ENCODE measurements around the gene FIBCD1. TPM values are rescaled to one million over a fixed set of nuclear protein-coding genes. Genes with fewer than 3 reads are reported as not detected.
A peak's percentile ranks its signal among the peaks of the same experiment; 100 is the strongest.

FIBCD1 gene
- polyA plus RNA-seq, 1 of the 3 experiments (the other 2 are of a cell fraction) = 1.3 TPM

GRCh38 chr9:130887494-130888144 lies 51.4 kb downstream of the FIBCD1 start:
- no peak overlapping the region for H3K9ac ChIP-seq
- DNase-seq = no peak
- no peak overlapping the region for H3K27ac ChIP-seq (ENCODE audit: low read depth in 2 of 2, low read length in 1 of 2)
- no peaks in the 10 kb centered on the region for H3K9me3 ChIP-seq
- ChIA-PET POLR2A (no interaction called here), CTCF (interaction anchor here (1.1 kb wide), 1 partner anchor 111 kb away, joined by 3 read pairs; no protein-coding TSS in a partner anchor)
- H3K4me1 ChIP-seq (ENCODE audit: control insufficient read depth in 1 of 2, insufficient read depth in 2 of 2, low read depth in 1 of 2, low read length in 1 of 2) = no peaks in the 10 kb centered on the region; a peak in 1 of 4 replicates
- H3K4me2 ChIP-seq = no peak overlapping the region
- no peak overlapping the region for H3K4me3 ChIP-seq (ENCODE audit: low read depth in 2 of 2, low read length in 1 of 2)
- no peaks in the 10 kb centered on the region for H3K27me3 ChIP-seq (ENCODE audit: insufficient read depth)
- H3F3A ChIP-seq (replicated peaks; ENCODE audit: insufficient read depth) = peaks cover 5% of the 10 kb centered on the region
- no peaks in the 10 kb centered on the region for H3K9me2 ChIP-seq
- 95% methylated on average over 11 of the region's 25 CpGs for WGBS (ENCODE audit: low lambda C conversion rate)
- H2AFZ ChIP-seq (ENCODE audit: low read depth) = no peak overlapping the region
- peaks cover 22% of the 10 kb centered on the region; the same call in 1 of the 2 replicates for H3K79me2 ChIP-seq (ENCODE audit: insufficient read depth)
- peaks cover 28 to 82% of the 10 kb centered on the region in 2 experiments for H3K36me3 ChIP-seq (replicated peaks in 1 of 2; ENCODE audit: control insufficient read depth in 1 of 2, insufficient read depth in 2 of 2, low read length in 1 of 2)
- H4K20me1 ChIP-seq (ENCODE audit: insufficient read depth) = peaks cover 55% of the 10 kb centered on the region
- no peak for TF ChIP-seq PBX3 (IDR thresholded peaks at IDR 0.05)
- TF ChIP-seq RXRA (IDR thresholded peaks at IDR 0.05; ENCODE audit: borderline replicate concordance, low read depth) = no peak
- TF ChIP-seq FOXM1 (IDR thresholded peaks at IDR 0.05; ENCODE audit: low read depth) = no peak
- TF ChIP-seq JUND (IDR thresholded peaks at IDR 0.05) = no peak

- DNase-seq = peak; percentile 9
- H3K9me3 ChIP-seq = no peaks in the 10 kb centered on the region
- no peak overlapping the region for H3K4me2 ChIP-seq
- no peaks in the 10 kb centered on the region; a peak in 1 of 4 replicates for H3K4me1 ChIP-seq (ENCODE audit: control insufficient read depth in 1 of 2, insufficient read depth in 2 of 2, low read depth in 1 of 2, low read length in 1 of 2)
- no peak overlapping the region for H3K27ac ChIP-seq (ENCODE audit: low read depth in 2 of 2, low read length in 1 of 2)
- H3K4me3 ChIP-seq (ENCODE audit: low read depth in 2 of 2, low read length in 1 of 2) = no peak overlapping the region
- no peaks in the 10 kb centered on the region for H3K9me2 ChIP-seq
- peaks cover 5% of the 10 kb centered on the region for H3F3A ChIP-seq (replicated peaks; ENCODE audit: insufficient read depth)
- no peak overlapping the region for H2AFZ ChIP-seq (ENCODE audit: low read depth)
- 97% methylated on average over 16 of the region's 23 CpGs for WGBS (ENCODE audit: low lambda C conversion rate)
- CTCF ChIA-PET = interaction anchor here (0.8 kb wide), 1 partner anchor 20 kb away, joined by 3 read pairs; no protein-coding TSS in a partner anchor
- H3K79me2 ChIP-seq (ENCODE audit: insufficient read depth) = peaks cover 22% of the 10 kb centered on the region; the same call in 1 of the 2 replicates
- peaks cover 51% of the 10 kb centered on the region for H4K20me1 ChIP-seq (ENCODE audit: insufficient read depth)
- POLR2A ChIA-PET = no interaction called here
- no peaks in the 10 kb centered on the region for H3K27me3 ChIP-seq (ENCODE audit: insufficient read depth)
- H3K36me3 ChIP-seq (replicated peaks in 1 of 2; ENCODE audit: control insufficient read depth in 1 of 2, insufficient read depth in 2 of 2, low read length in 1 of 2) = peaks cover 29 to 80% of the 10 kb centered on the region in 2 experiments
- TF ChIP-seq GATA2 (CRISPR knock-in tag; IDR thresholded peaks at IDR 0.05) (no peak), NFIC (IDR thresholded peaks at IDR 0.05; ENCODE audit: borderline replicate concordance) (no peak), EP300 (IDR thresholded peaks at IDR 0.05; ENCODE audit: borderline replicate concordance in 1 of 2, low read depth in 1 of 2, low read length in 1 of 2) (no peak), REST (IDR thresholded peaks at IDR 0.05; ENCODE audit: low read depth, low read length) (no peak)
- H3K9ac ChIP-seq = no peak overlapping the region
Measured at GRCh38 chr9:130886981-130887380, 52.1 kb downstream of the FIBCD1 start.
